Mesenchymal stem cell (in vitro differentiated cells and primary cell): Measurements from ENCODE around the gene TMC4.

Experiments used
- DNase-seq: peaks from one replicate; pipeline ENCODE4 v3.0.0-alpha.2; 2013
- H2AFZ ChIP-seq: one replicate; pipeline ENCODE4 v1.6.1; 2013; ENCODE audit warnings: low read depth, mild to moderate bottlenecking, control low read depth, inconsistent platforms, low read length, moderate library complexity
- H2AK5ac ChIP-seq: 2 replicates; pipeline ENCODE4 v1.6.1; 2013; ENCODE audit warnings: low read length, moderate library complexity, mild to moderate bottlenecking, inconsistent platforms; ENCODE audit not compliant: severe bottlenecking
- H2BK120ac ChIP-seq: one replicate; pipeline ENCODE4 v1.6.1; 2013; ENCODE audit warnings: low read depth, mild to moderate bottlenecking, inconsistent platforms, low read length, moderate library complexity
- H2BK12ac ChIP-seq, 2 experiments: one replicate each; pipeline ENCODE4 v1.6.1; 2013; ENCODE audit warnings: inconsistent platforms in 2 of 2, low read length in 2 of 2, mild to moderate bottlenecking in 2 of 2, moderate library complexity in 2 of 2, control low read depth in 1 of 2
- H2BK15ac ChIP-seq: one replicate; pipeline ENCODE4 v1.6.1; 2013; ENCODE audit warnings: mild to moderate bottlenecking, low read depth, inconsistent platforms; ENCODE audit not compliant: poor library complexity, severe bottlenecking
- H2BK5ac ChIP-seq: 2 replicates; pipeline ENCODE4 v1.6.1; 2013; ENCODE audit warnings: low read depth, mild to moderate bottlenecking, low read length, control low read depth, inconsistent platforms; ENCODE audit not compliant: poor library complexity, severe bottlenecking
- H3K14ac ChIP-seq, 2 experiments: one replicate each; pipeline ENCODE4 v1.6.1; 2013; ENCODE audit warnings: inconsistent platforms in 2 of 2, low read length in 2 of 2, control low read depth in 1 of 2, mild to moderate bottlenecking in 1 of 2, moderate library complexity in 1 of 2
- H3K18ac ChIP-seq, 2 experiments: one replicate each; pipeline ENCODE4 v1.6.1; 2013; ENCODE audit warnings: inconsistent platforms in 2 of 2, low read length in 2 of 2, control low read depth in 1 of 2, low read depth in 1 of 2, mild to moderate bottlenecking in 1 of 2
- H3K23ac ChIP-seq, 2 experiments: one replicate each; pipeline ENCODE4 v1.6.1; 2013; ENCODE audit warnings: inconsistent platforms in 2 of 2, low read length in 2 of 2, mild to moderate bottlenecking in 2 of 2, moderate library complexity in 2 of 2, control low read depth in 1 of 2
- H3K27ac ChIP-seq: 2 replicates; pipeline ENCODE4 v1.5.1; 2013; ENCODE audit warnings: mild to moderate bottlenecking, moderate library complexity, low read length, control low read depth, inconsistent platforms; ENCODE audit not compliant: poor library complexity, severe bottlenecking
- H3K27me3 ChIP-seq, 2 experiments: 2 replicates each; pipeline versions ENCODE4 v1.6.1 to v1.7.0; 2013; ENCODE audit warnings: low read length in 2 of 2, mild to moderate bottlenecking in 2 of 2, moderate library complexity in 2 of 2, control low read depth in 1 of 2, inconsistent platforms in 1 of 2; ENCODE audit not compliant: control insufficient read depth in 1 of 2, insufficient read depth in 1 of 2
- H3K36me3 ChIP-seq, 2 experiments: 2 replicates each; pipeline versions ENCODE4 v1.6.1 to v1.7.0; 2013; ENCODE audit warnings: low read length in 2 of 2, control low read depth in 1 of 2, inconsistent platforms in 1 of 2, low read depth in 1 of 2, mild to moderate bottlenecking in 1 of 2; ENCODE audit not compliant: insufficient read depth in 2 of 2, control insufficient read depth in 1 of 2
- H3K4ac ChIP-seq, 2 experiments: one replicate each; pipeline ENCODE4 v1.6.1; 2013; ENCODE audit warnings: inconsistent platforms in 2 of 2, low read length in 2 of 2, mild to moderate bottlenecking in 2 of 2, moderate library complexity in 2 of 2, control low read depth in 1 of 2, low read depth in 1 of 2
- H3K4me1 ChIP-seq: 2 replicates; pipeline ENCODE4 v1.6.1; 2013; ENCODE audit warnings: low read depth, low read length, control low read depth; ENCODE audit not compliant: control insufficient read depth, insufficient read depth
- H3K4me2 ChIP-seq: 2 replicates; pipeline ENCODE4 v1.6.1; 2013; ENCODE audit warnings: low read length, mild to moderate bottlenecking, inconsistent platforms; ENCODE audit not compliant: poor library complexity, severe bottlenecking
- H3K4me3 ChIP-seq, 2 experiments: 2 replicates each; pipeline versions ENCODE4 v1.5.1 to v1.7.0; 2013; ENCODE audit warnings: low read length in 2 of 2, mild to moderate bottlenecking in 2 of 2, control low read depth in 1 of 2, low read depth in 1 of 2; ENCODE audit not compliant: insufficient read depth in 1 of 2
- H3K79me1 ChIP-seq: replicated peaks from 2 replicates; pipeline ENCODE4 v1.6.1; 2013; ENCODE audit warnings: mild to moderate bottlenecking, control low read depth, low read length, inconsistent platforms; ENCODE audit not compliant: poor library complexity, severe bottlenecking
- H3K9ac ChIP-seq: 2 replicates; pipeline ENCODE4 v1.7.0; 2013; ENCODE audit warnings: mild to moderate bottlenecking, low read length, moderate library complexity
- H3K9me3 ChIP-seq: 2 replicates; pipeline ENCODE4 v1.7.0; 2013; ENCODE audit warnings: mild to moderate bottlenecking, low read length; ENCODE audit not compliant: control insufficient read depth
- H4K8ac ChIP-seq: one replicate; pipeline ENCODE4 v1.6.1; 2013; ENCODE audit warnings: inconsistent platforms, mild to moderate bottlenecking, low read length, moderate library complexity
- H4K91ac ChIP-seq: one replicate; pipeline ENCODE4 v1.6.1; 2013; ENCODE audit warnings: mild to moderate bottlenecking, low read length, inconsistent platforms
- WGBS: methylation state at CpG from one replicate; pipeline ENCODE4 v1.1.7; 2013; ENCODE audit warnings: mixed read lengths; 5-methylcytosine and 5-hydroxymethylcytosine counted together

Gene TMC4

GRCh38 chr19:54209058-54209810 is 36.3 kb upstream of the TMC4 start:
- peaks cover 50% of the 10 kb centered on the region for H3K4me1 ChIP-seq
- 60% methylated on average over 24 of the region's 24 CpGs for WGBS
- H2BK15ac ChIP-seq: peak overlapping the region; percentile 90
- H3K4me3 ChIP-seq: no peak overlapping the region
- H2AK5ac ChIP-seq: no peak overlapping the region
- H3K36me3 ChIP-seq: peaks cover 50 to 58% of the 10 kb centered on the region in 2 experiments
- H3K23ac ChIP-seq: peak overlapping the region in 1 of 2 experiments; percentile 36
- H3K9ac ChIP-seq: peak overlapping the region; percentile 82
- peak overlapping the region in 1 of 2 experiments; percentile 24 for H3K14ac ChIP-seq
- H3K4me2 ChIP-seq: peak overlapping the region; percentile 5
- peak overlapping the region; percentile 52 to 58 for H3K18ac ChIP-seq
- H2BK120ac ChIP-seq: peak overlapping the region; percentile 67
- peak overlapping the region; percentile 43 for H4K91ac ChIP-seq
- no peaks in the 10 kb centered on the region for H3K9me3 ChIP-seq
- no peak for DNase-seq
- no peak overlapping the region for H2BK5ac ChIP-seq
- peak overlapping the region in 1 of 2 experiments; percentile 74 for H2BK12ac ChIP-seq
- peak overlapping the region; percentile 67 for H4K8ac ChIP-seq
- peaks cover 7% of the 10 kb centered on the region for H3K79me1 ChIP-seq
- peak overlapping the region in 1 of 2 experiments; percentile 49 for H3K4ac ChIP-seq
- no peaks in the 10 kb centered on the region for H3K27me3 ChIP-seq
- peak overlapping the region; percentile 30 for H3K27ac ChIP-seq
- no peak overlapping the region for H2AFZ ChIP-seq

DNA sequence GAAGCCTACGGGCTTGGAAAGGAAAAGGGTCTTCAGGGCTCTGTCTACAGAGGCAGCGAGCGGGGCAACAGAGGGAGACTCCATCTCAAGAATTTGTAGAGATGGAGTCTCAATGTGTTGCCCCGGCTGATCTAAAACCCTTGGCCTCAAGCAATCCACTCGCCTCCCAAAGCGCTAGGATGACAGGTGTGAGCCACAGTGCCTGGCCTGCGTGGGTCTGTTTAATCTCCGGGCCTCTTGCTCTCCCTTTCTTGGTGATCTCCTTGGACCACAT is 35.8 kb upstream of the TMC4 start:
- Histone ChIP-seq H2BK15ac (no peak overlapping the region), H3K23ac (no peak overlapping the region), H3K27me3 (no peaks in the 10 kb centered on the region), H3K4me1 (peaks cover 52% of the 10 kb centered on the region), H2BK120ac (no peak overlapping the region), H3K36me3 (peaks cover 52 to 63% of the 10 kb centered on the region in 2 experiments), H3K14ac (no peak overlapping the region), H4K8ac (peak overlapping the region; percentile 36), H2BK12ac (no peak overlapping the region), H3K4me3 (no peak overlapping the region), H3K27ac (no peak overlapping the region), H3K4me2 (no peak overlapping the region), H2AFZ (no peak overlapping the region), H4K91ac (no peak overlapping the region), H2AK5ac (no peak overlapping the region), H3K4ac (no peak overlapping the region), H3K79me1 (peaks cover 7% of the 10 kb centered on the region), H2BK5ac (no peak overlapping the region), H3K18ac (peak overlapping the region in 1 of 2 experiments; percentile 13), H3K9ac (peak overlapping the region; percentile 82), H3K9me3 (no peaks in the 10 kb centered on the region)
- 89% methylated on average over 8 of the region's 8 CpGs for WGBS
- peak; percentile 26 for DNase-seq

- Histone ChIP-seq H2AFZ (no peak overlapping the region), H2BK5ac (no peak overlapping the region), H3K27me3 (no peaks in the 10 kb centered on the region), H2BK120ac (no peak overlapping the region), H2BK15ac (no peak overlapping the region), H3K4ac (no peak overlapping the region), H3K4me2 (no peak overlapping the region), H3K4me1 (peaks cover 55% of the 10 kb centered on the region), H3K79me1 (peaks cover 4% of the 10 kb centered on the region), H2AK5ac (no peak overlapping the region), H3K9ac (peak overlapping the region; percentile 82), H3K4me3 (no peak overlapping the region), H3K14ac (peak overlapping the region in 1 of 2 experiments; percentile 73), H3K27ac (no peak overlapping the region), H2BK12ac (no peak overlapping the region), H3K18ac (peak overlapping the region in 1 of 2 experiments; percentile 43), H3K36me3 (peaks cover 57 to 67% of the 10 kb centered on the region in 2 experiments), H4K91ac (no peak overlapping the region), H3K9me3 (no peaks in the 10 kb centered on the region), H3K23ac (no peak overlapping the region), H4K8ac (peak overlapping the region; percentile 36)
- 85% methylated on average over 18 of the region's 18 CpGs for WGBS
- peak; percentile 84 for DNase-seq
Measured at GRCh38 chr19:54207983-54208783, 35.2 kb upstream of the TMC4 start.

DNA sequence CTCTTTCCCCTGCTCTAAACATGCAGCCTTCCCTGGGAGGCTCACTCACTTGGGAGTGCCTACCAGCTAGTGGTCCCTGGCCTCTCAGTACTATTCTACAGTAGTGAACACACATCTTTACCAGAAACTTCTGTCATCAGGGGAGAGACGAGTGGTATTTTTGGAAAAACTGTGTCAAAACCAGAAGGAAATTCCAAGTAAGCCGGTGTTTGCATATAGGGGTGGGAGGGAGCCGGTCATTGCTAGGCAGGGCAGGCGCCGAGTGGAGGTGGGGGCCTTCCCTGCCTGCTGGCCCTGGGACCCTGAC is 34.7 kb upstream of the TMC4 start:
- H2BK120ac ChIP-seq: no peak overlapping the region
- no peak overlapping the region for H2BK5ac ChIP-seq

More for the DNA sequence above, 34.7 kb upstream of the TMC4 start:
- peak overlapping the region; percentile 82 for H3K9ac ChIP-seq
- no peak overlapping the region for H2AFZ ChIP-seq
- peaks cover 59% of the 10 kb centered on the region for H3K4me1 ChIP-seq
- H3K27me3 ChIP-seq: no peaks in the 10 kb centered on the region
- H3K27ac ChIP-seq: no peak overlapping the region
- peaks cover 60 to 71% of the 10 kb centered on the region in 2 experiments for H3K36me3 ChIP-seq
- H3K4me2 ChIP-seq: no peak overlapping the region
- no peak overlapping the region for H2BK12ac ChIP-seq
- WGBS: 91% methylated on average over 5 of the region's 5 CpGs
- H3K23ac ChIP-seq: no peak overlapping the region
- no peak overlapping the region for H2BK15ac ChIP-seq
- no peak overlapping the region for H3K4ac ChIP-seq
- H3K18ac ChIP-seq: peak overlapping the region in 1 of 2 experiments; percentile 43
- no peak overlapping the region for H3K4me3 ChIP-seq
- no peak overlapping the region for H2AK5ac ChIP-seq
- H3K79me1 ChIP-seq: peaks cover 3% of the 10 kb centered on the region
- H3K14ac ChIP-seq: no peak overlapping the region
- H4K91ac ChIP-seq: no peak overlapping the region
- DNase-seq: no peak
- H4K8ac ChIP-seq: no peak overlapping the region
- no peaks in the 10 kb centered on the region for H3K9me3 ChIP-seq
